ENCODE results near the gene UQCR11.

DNA sequence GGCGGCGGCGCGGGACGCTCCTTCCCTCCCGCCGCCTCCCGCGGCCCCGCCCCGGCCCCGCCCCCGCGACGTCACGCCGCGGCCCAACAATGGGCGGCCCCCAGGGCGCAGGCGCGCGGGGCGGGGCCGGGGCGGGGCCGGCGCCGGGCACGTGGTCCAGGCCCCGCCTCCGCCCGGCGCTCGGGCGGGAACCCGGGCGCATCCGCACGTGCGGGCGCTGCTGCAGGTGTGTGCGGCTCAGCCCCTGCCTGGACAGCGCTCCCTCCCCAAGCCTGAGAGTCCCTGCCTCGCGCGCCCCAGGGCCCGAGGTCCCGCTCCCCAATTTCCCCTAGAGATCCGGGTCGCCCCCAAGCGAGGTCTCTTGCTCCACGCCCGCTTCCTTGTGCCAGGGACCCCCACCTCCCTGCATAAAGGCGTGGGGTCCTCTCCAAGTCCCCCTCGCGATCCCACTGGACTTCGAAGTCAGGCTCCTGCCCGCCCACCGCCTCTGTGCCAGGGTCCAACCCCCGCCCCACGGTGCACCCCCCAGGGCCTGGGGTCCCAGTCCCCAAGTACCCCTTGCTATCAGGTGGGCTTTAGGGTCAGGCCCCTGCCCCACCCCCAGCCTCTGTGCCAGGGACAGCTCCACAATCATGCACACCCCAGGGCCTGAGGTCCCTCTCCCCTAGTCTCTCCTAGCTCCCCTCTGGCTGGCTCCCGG, 36.8 kb downstream of the UQCR11 start, which contains the start of gene MEX3D:
- TF ChIP-seq, protein P1, sequence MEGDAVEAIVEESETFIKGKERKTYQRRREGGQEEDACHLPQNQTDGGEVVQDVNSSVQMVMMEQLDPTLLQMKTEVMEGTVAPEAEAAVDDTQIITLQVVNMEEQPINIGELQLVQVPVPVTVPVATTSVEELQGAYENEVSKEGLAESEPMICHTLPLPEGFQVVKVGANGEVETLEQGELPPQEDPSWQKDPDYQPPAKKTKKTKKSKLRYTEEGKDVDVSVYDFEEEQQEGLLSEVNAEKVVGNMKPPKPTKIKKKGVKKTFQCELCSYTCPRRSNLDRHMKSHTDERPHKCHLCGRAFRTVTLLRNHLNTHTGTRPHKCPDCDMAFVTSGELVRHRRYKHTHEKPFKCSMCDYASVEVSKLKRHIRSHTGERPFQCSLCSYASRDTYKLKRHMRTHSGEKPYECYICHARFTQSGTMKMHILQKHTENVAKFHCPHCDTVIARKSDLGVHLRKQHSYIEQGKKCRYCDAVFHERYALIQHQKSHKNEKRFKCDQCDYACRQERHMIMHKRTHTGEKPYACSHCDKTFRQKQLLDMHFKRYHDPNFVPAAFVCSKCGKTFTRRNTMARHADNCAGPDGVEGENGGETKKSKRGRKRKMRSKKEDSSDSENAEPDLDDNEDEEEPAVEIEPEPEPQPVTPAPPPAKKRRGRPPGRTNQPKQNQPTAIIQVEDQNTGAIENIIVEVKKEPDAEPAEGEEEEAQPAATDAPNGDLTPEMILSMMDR (IDR thresholded peaks at IDR 0.05): no peak
- no peak for TF ChIP-seq POLR2AphosphoS5 (IDR thresholded peaks at IDR 0.05)

Data from gastroesophageal sphincter (tissue), 3 donors.